ENCODE data around the gene C20orf204.

C20orf204 gene

GRCh38 chr20:64053841-64054661, 18.1 kb downstream of the C20orf204 start:
- Histone ChIP-seq H3K27ac (ENCODE audit: low read length) (no peak overlapping the region), H3K36me3 (ENCODE audit: control insufficient read depth in 1 of 2, insufficient read depth in 2 of 2, low read length in 2 of 2) (no peaks in the 10 kb centered on the region), H3K27me3 (ENCODE audit: low read depth, low read length) (peaks cover 27% of the 10 kb centered on the region), H3K9me3 (ENCODE audit: control insufficient read depth in 1 of 2, low read length in 2 of 2) (no peaks in the 10 kb centered on the region), H3K4me1 (ENCODE audit: control insufficient read depth in 1 of 2, insufficient read depth in 2 of 2, low read length in 2 of 2) (peaks cover 2 to 7% of the 10 kb centered on the region in 2 donors), H3K4me3 (ENCODE audit: low read depth in 1 of 2, low read length in 2 of 2) (no peak overlapping the region)

DNA sequence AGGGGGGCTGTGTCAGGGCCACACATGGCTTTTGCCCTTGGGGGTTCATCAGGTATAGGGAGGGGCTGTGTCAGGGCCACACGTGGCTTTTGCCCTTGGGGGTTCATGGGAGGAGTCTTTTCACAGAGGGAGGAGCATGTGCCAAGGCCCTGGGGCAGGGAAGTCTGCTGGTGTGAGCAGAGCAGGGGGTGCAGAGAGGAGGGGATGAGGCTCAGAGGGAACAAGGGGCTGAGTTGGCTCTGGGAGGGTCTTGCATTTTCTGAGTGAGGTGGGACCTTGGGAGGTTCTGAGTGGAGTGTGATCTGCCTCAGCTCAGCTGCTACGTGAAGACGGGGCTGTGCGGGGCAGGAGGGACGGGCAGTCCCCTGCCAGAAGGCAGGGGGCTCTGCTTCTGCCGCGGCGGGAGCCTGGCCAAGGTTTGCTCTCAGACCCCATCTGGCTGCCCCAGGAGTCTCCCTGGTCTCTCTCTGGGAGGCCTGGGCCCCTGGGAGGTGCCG, 19.5 kb downstream of the C20orf204 start:
- Histone ChIP-seq H3K27me3 (ENCODE audit: low read depth, low read length) (peaks cover 20% of the 10 kb centered on the region), H3K9me3 (ENCODE audit: control insufficient read depth in 1 of 2, low read length in 2 of 2) (no peaks in the 10 kb centered on the region), H3K4me3 (ENCODE audit: low read depth in 1 of 2, low read length in 2 of 2) (no peak overlapping the region), H3K36me3 (ENCODE audit: control insufficient read depth in 1 of 2, insufficient read depth in 2 of 2, low read length in 2 of 2) (no peaks in the 10 kb centered on the region), H3K27ac (ENCODE audit: low read length) (no peak overlapping the region), H3K4me1 (ENCODE audit: control insufficient read depth in 1 of 2, insufficient read depth in 2 of 2, low read length in 2 of 2) (peaks cover 0 to 2% of the 10 kb centered on the region in 2 donors)

DNA sequence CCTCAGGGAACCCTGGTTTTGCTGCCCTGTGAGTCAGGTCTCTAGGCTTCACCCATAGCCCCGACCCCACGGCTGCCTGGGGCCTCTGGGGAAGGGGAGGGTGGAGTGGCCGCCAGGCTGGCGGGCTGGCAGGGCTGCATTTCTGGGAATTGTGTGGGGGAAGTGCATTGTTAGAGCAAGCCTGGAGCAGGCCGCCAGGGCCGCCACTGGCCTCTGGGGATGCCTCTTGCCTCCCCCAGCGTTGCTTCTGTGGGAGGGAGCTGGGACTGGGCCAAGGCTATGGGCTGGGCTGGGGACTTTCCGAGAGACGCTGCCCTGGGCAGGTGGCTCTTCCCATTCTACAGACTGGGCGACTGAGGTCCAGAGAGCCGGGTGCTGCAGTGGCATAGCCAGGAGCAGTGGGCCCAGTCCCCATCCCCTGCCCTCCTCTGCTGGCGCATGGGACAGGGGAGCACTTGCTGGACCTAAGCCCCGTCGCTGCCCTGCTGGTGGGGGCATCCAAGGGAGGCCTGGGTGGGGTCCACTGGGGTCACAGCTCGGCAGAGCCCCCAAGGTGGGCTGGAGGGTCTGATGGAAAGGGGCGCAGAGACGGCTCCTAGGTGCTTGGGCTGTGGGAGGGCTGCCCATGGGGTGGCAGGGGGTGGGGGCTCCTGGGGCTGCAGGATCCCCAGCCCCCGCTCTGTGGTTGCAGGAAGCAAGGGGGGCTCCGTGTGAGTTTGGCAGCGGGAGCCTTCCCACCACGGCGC, 20.1 kb downstream of the C20orf204 start:
- H3K36me3 ChIP-seq (ENCODE audit: control insufficient read depth in 1 of 2, insufficient read depth in 2 of 2, low read length in 2 of 2) = no peaks in the 10 kb centered on the region
- H3K9me3 ChIP-seq (ENCODE audit: control insufficient read depth in 1 of 2, low read length in 2 of 2) = no peaks in the 10 kb centered on the region
- peaks cover 14% of the 10 kb centered on the region for H3K27me3 ChIP-seq (ENCODE audit: low read depth, low read length)
- H3K4me3 ChIP-seq (ENCODE audit: low read depth in 1 of 2, low read length in 2 of 2) = no peak overlapping the region
- no peak overlapping the region for H3K27ac ChIP-seq (ENCODE audit: low read length)
- H3K4me1 ChIP-seq (ENCODE audit: control insufficient read depth in 1 of 2, insufficient read depth in 2 of 2, low read length in 2 of 2) = peaks cover 0 to 2% of the 10 kb centered on the region in 2 donors

DNA sequence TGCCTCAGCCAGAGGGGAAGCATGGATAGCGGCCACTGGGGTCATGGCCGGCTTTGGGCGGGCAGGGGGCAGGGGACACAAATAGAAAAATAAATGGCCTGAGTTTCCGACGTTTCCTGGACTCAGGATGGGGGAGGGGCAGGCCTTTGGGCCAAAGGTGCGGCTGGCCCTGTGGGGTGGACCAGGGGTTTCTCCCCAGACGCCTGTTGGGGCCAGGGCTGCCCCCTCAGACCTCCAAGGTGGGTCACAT, 20.6 kb downstream of the C20orf204 start:
- no peak overlapping the region for H3K27ac ChIP-seq (ENCODE audit: low read length)

GRCh38 chr20:64056889-64057627, 21.1 kb downstream of the C20orf204 start:
- Histone ChIP-seq H3K4me1 (ENCODE audit: control insufficient read depth in 1 of 2, insufficient read depth in 2 of 2, low read length in 2 of 2) (peaks cover under 1 to 2% of the 10 kb centered on the region in 2 donors), H3K27me3 (ENCODE audit: low read depth, low read length) (peaks cover 8% of the 10 kb centered on the region)

More for the DNA sequence above, 20.6 kb downstream of the C20orf204 start:
- H3K4me3 ChIP-seq (ENCODE audit: low read depth in 1 of 2, low read length in 2 of 2) = no peak overlapping the region
- no peaks in the 10 kb centered on the region for H3K9me3 ChIP-seq (ENCODE audit: control insufficient read depth in 1 of 2, low read length in 2 of 2)
- no peaks in the 10 kb centered on the region for H3K36me3 ChIP-seq (ENCODE audit: control insufficient read depth in 1 of 2, insufficient read depth in 2 of 2, low read length in 2 of 2)
- peaks cover 0 to 2% of the 10 kb centered on the region in 2 donors for H3K4me1 ChIP-seq (ENCODE audit: control insufficient read depth in 1 of 2, insufficient read depth in 2 of 2, low read length in 2 of 2)
- peaks cover 9% of the 10 kb centered on the region for H3K27me3 ChIP-seq (ENCODE audit: low read depth, low read length)

DNA sequence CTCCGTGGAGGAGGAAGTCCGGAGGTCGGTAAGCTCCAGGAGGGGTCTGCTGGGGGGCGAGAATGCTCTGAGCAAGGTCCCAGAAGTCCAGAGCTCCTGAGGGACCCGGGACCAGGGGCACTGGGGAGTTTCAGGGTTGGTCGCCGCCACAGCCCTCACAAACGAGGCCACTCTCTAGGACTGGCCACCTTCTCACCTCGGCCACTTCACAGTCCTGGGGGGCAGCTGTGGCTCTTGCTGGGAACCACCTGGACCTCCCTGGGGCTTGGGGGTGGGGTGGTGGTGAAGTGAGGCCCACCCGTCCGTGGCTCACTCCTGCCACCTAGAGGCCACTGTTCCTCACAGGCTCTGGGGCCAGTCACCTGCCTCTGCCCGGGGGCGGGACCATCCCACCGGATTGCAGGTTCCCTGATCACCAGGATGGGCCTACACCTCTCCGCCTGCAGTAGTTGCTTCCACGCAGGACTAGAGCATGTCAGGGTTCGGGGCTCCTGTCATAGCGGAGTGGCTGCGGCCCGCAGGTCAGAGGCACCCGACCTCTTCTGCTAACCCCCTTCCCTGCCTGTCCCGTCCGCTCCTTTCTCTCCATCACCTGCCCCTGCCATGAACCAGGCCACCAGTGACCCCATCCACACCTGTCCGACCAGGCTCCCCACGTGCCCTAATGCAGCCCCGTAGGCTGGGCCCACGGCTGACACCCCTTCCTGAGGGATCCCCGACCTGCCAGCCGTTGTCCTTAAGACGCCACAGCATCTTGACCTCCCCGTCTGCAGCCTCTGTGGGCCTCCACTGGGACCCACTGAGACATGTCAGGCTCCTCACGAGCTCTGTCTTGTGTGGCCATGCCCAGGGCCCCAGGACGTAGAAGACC, 21.9 kb downstream of the C20orf204 start:
- Histone ChIP-seq H3K27me3 (ENCODE audit: low read depth, low read length) (peaks cover 4% of the 10 kb centered on the region), H3K27ac (ENCODE audit: low read length) (no peak overlapping the region)

More at GRCh38 chr20:64056889-64057627, 21.1 kb downstream of the C20orf204 start:
- Histone ChIP-seq H3K36me3 (ENCODE audit: control insufficient read depth in 1 of 2, insufficient read depth in 2 of 2, low read length in 2 of 2) (no peaks in the 10 kb centered on the region), H3K27ac (ENCODE audit: low read length) (no peak overlapping the region), H3K9me3 (ENCODE audit: control insufficient read depth in 1 of 2, low read length in 2 of 2) (no peaks in the 10 kb centered on the region), H3K4me3 (ENCODE audit: low read depth in 1 of 2, low read length in 2 of 2) (no peak overlapping the region)

DNA sequence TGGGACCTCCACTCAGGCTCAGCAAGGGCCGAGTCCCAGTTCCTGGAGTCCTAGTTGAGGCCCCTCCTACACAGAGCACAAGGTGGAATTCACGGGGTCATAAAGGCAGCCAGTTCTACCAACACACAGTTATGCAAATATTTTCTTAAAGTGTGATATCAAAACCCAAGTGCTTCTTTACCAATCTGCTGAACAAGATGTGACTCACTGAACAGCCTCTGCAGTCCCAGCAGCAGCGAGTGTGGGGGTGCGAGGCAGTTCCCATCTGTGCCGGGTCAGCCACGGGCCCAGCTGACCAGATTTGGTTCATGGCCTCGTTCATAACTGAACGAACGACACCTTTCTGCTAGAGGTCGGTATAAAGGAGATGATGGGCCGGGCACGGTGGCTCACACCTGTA, 22.6 kb downstream of the C20orf204 start:
- no peaks in the 10 kb centered on the region for H3K36me3 ChIP-seq (ENCODE audit: control insufficient read depth in 1 of 2, insufficient read depth in 2 of 2, low read length in 2 of 2)
- H3K4me1 ChIP-seq (ENCODE audit: control insufficient read depth in 1 of 2, insufficient read depth in 2 of 2, low read length in 2 of 2) = peaks cover 2 to 8% of the 10 kb centered on the region in 2 donors
- H3K27ac ChIP-seq (ENCODE audit: low read length) = no peak overlapping the region
- H3K9me3 ChIP-seq (ENCODE audit: control insufficient read depth in 1 of 2, low read length in 2 of 2) = no peaks in the 10 kb centered on the region
- H3K4me3 ChIP-seq (ENCODE audit: low read depth in 1 of 2, low read length in 2 of 2) = no peak overlapping the region
- H3K27me3 ChIP-seq (ENCODE audit: low read depth, low read length) = peaks cover 4% of the 10 kb centered on the region

More for the DNA sequence above, 21.9 kb downstream of the C20orf204 start:
- Histone ChIP-seq H3K36me3 (ENCODE audit: control insufficient read depth in 1 of 2, insufficient read depth in 2 of 2, low read length in 2 of 2) (no peaks in the 10 kb centered on the region), H3K9me3 (ENCODE audit: control insufficient read depth in 1 of 2, low read length in 2 of 2) (no peaks in the 10 kb centered on the region), H3K4me3 (ENCODE audit: low read depth in 1 of 2, low read length in 2 of 2) (no peak overlapping the region), H3K4me1 (ENCODE audit: control insufficient read depth in 1 of 2, insufficient read depth in 2 of 2, low read length in 2 of 2) (peaks cover 2 to 7% of the 10 kb centered on the region in 2 donors)

DNA sequence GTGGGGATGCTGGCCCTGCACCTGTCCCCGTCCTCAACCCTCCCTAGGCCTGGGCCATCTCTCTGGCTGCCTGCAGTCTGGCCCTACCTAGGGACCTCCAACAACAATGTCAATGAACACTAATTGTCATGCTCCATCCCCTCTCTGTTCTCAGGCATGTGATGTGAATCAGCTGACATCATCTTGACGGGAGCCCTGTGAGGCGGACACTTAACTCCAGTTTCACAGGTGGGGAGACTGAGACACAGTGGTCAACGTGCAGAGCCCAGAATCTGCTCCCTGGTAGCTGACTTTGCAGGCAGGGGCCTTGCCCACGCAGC, 26.3 kb downstream of the C20orf204 start:
- Histone ChIP-seq H3K4me3 (ENCODE audit: low read depth in 1 of 2, low read length in 2 of 2) (peak overlapping the region; percentile 44 to 91), H3K27me3 (ENCODE audit: low read depth, low read length) (no peaks in the 10 kb centered on the region)

GRCh38 chr20:64062596-64063388, 26.8 kb downstream of the C20orf204 start, which contains the start of gene TCEA2:
TCEA2 (plus strand) TSS chr20:64063198; CDS start chr20:64063313, 115 bp downstream.
- Histone ChIP-seq H3K4me1 (ENCODE audit: control insufficient read depth in 1 of 2, insufficient read depth in 2 of 2, low read length in 2 of 2) (peaks cover 0 to 21% of the 10 kb centered on the region in 2 donors), H3K9me3 (ENCODE audit: control insufficient read depth in 1 of 2, low read length in 2 of 2) (no peaks in the 10 kb centered on the region), H3K27ac (ENCODE audit: low read length) (no peak within 1 kb of the TSS), H3K27me3 (ENCODE audit: low read depth, low read length) (no peaks in the 10 kb centered on the region), H3K36me3 (ENCODE audit: control insufficient read depth in 1 of 2, insufficient read depth in 2 of 2, low read length in 2 of 2) (no peaks in the 10 kb centered on the region), H3K4me3 (ENCODE audit: low read depth in 1 of 2, low read length in 2 of 2) (peak within 1 kb of the TSS; percentile 59 to 91)

More for the DNA sequence above, 26.3 kb downstream of the C20orf204 start:
- no peak overlapping the region for H3K27ac ChIP-seq (ENCODE audit: low read length)
- H3K9me3 ChIP-seq (ENCODE audit: control insufficient read depth in 1 of 2, low read length in 2 of 2) = no peaks in the 10 kb centered on the region
- H3K4me1 ChIP-seq (ENCODE audit: control insufficient read depth in 1 of 2, insufficient read depth in 2 of 2, low read length in 2 of 2) = peaks cover 0 to 21% of the 10 kb centered on the region in 2 donors
- H3K36me3 ChIP-seq (ENCODE audit: control insufficient read depth in 1 of 2, insufficient read depth in 2 of 2, low read length in 2 of 2) = no peaks in the 10 kb centered on the region
